H9 (cell line): ENCODE data around the gene VWA1. TPM values are rescaled to one million over a fixed set of nuclear protein-coding genes. Genes with fewer than 3 reads are reported as not detected.

Source experiments
- DNase-seq: peaks from one replicate; pipeline ENCODE4 v3.0.0-alpha.2; 2017
- H2AFZ ChIP-seq: one replicate; pipeline ENCODE4 v1.6.1; 2013; ENCODE audit warnings: mild to moderate bottlenecking, low read length, control low read depth, moderate library complexity
- H2AK5ac ChIP-seq: 2 replicates; pipeline ENCODE4 v1.6.1; 2013; ENCODE audit warnings: low read length, control low read depth, mixed read lengths; ENCODE audit not compliant: insufficient read length
- H2BK120ac ChIP-seq: one replicate; pipeline ENCODE4 v1.6.1; 2013; ENCODE audit warnings: low read depth, mild to moderate bottlenecking, low read length, control low read depth, inconsistent platforms; ENCODE audit not compliant: poor library complexity, severe bottlenecking
- H2BK12ac ChIP-seq: 2 replicates; pipeline ENCODE4 v1.6.1; 2013; ENCODE audit warnings: low read length, control low read depth, mixed read lengths, low read depth; ENCODE audit not compliant: insufficient read length
- H2BK15ac ChIP-seq: 2 replicates; pipeline ENCODE4 v1.6.1; 2013; ENCODE audit warnings: low read depth, low read length, control low read depth
- H2BK20ac ChIP-seq: one replicate; pipeline ENCODE4 v1.6.1; 2013; ENCODE audit warnings: low read depth, mild to moderate bottlenecking, low read length, control low read depth, inconsistent platforms; ENCODE audit not compliant: poor library complexity, severe bottlenecking
- H2BK5ac ChIP-seq: 2 replicates; pipeline ENCODE4 v1.6.1; 2013; ENCODE audit warnings: low read length, control low read depth, mixed read lengths; ENCODE audit not compliant: insufficient read length
- H3K14ac ChIP-seq: 2 replicates; pipeline ENCODE4 v1.6.1; 2013; ENCODE audit warnings: low read length, control low read depth; ENCODE audit not compliant: insufficient read depth
- H3K18ac ChIP-seq: 2 replicates; pipeline ENCODE4 v1.6.1; 2013; ENCODE audit warnings: low read depth, mild to moderate bottlenecking, mixed read lengths, low read length, control low read depth; ENCODE audit not compliant: insufficient read length
- H3K23ac ChIP-seq: 2 replicates; pipeline ENCODE4 v1.6.1; 2013; ENCODE audit warnings: low read length, control low read depth, mixed read lengths, low read depth; ENCODE audit not compliant: insufficient read length
- H3K23me2 ChIP-seq: 2 replicates; pipeline ENCODE4 v1.6.1; 2013; ENCODE audit warnings: low read depth, mild to moderate bottlenecking, mixed read lengths, low read length, control low read depth; ENCODE audit not compliant: insufficient read length, poor library complexity, severe bottlenecking
- H3K27ac ChIP-seq: 2 replicates; pipeline ENCODE4 v1.5.1; 2013; ENCODE audit warnings: low read length, control low read depth, mixed read lengths, low read depth; ENCODE audit not compliant: insufficient read length
- H3K27me3 ChIP-seq: 2 replicates; pipeline ENCODE4 v1.6.1; 2013; ENCODE audit warnings: low read length, control low read depth, inconsistent platforms; ENCODE audit not compliant: insufficient read depth
- H3K4ac ChIP-seq: 2 replicates; pipeline ENCODE4 v1.6.1; 2013; ENCODE audit warnings: low read depth, mild to moderate bottlenecking, control low read depth, inconsistent platforms, low read length, moderate library complexity
- H3K4me1 ChIP-seq: 2 replicates; pipeline ENCODE4 v1.6.1; 2013; ENCODE audit warnings: low read length, control low read depth, inconsistent platforms; ENCODE audit not compliant: insufficient read depth
- H3K4me2 ChIP-seq: 2 replicates; pipeline ENCODE4 v1.6.1; 2013; ENCODE audit warnings: low read length, control low read depth, mixed read lengths; ENCODE audit not compliant: insufficient read length, insufficient read depth
- H3K56ac ChIP-seq: 2 replicates; pipeline ENCODE4 v1.6.1; 2013; ENCODE audit warnings: low read depth, mild to moderate bottlenecking, mixed read lengths, low read length, control low read depth; ENCODE audit not compliant: insufficient read length
- H3K79me1 ChIP-seq: 2 replicates; pipeline ENCODE4 v1.6.1; 2013; ENCODE audit warnings: low read depth, mild to moderate bottlenecking, moderate library complexity, low read length, control low read depth, inconsistent platforms; ENCODE audit not compliant: insufficient read depth, poor library complexity, severe bottlenecking
- H3K79me2 ChIP-seq: 2 replicates; pipeline ENCODE4 v1.6.1; 2013; ENCODE audit warnings: low read length, control low read depth, inconsistent platforms; ENCODE audit not compliant: insufficient read depth
- H3K9ac ChIP-seq: 2 replicates; pipeline ENCODE4 v1.6.1; 2013; ENCODE audit warnings: low read length, control low read depth, mixed read lengths; ENCODE audit not compliant: insufficient read length; ENCODE audit errors: extremely low read depth
- H3K9me3 ChIP-seq: one replicate; pipeline ENCODE4 v1.6.1; 2013; ENCODE audit warnings: low read depth, low read length, inconsistent platforms; ENCODE audit not compliant: control insufficient read depth
- H3T11ph ChIP-seq: one replicate; pipeline ENCODE4 v1.6.1; 2013; ENCODE audit warnings: mild to moderate bottlenecking, low read length, control low read depth, inconsistent platforms
- H4K20me1 ChIP-seq: one replicate; pipeline ENCODE4 v1.6.1; 2013; ENCODE audit not compliant: control insufficient read depth, insufficient read length, insufficient read depth
- H4K5ac ChIP-seq: 2 replicates; pipeline ENCODE4 v1.6.1; 2013; ENCODE audit warnings: low read depth, mild to moderate bottlenecking, mixed read lengths, low read length, control low read depth; ENCODE audit not compliant: insufficient read length
- H4K8ac ChIP-seq: replicated peaks from 2 replicates; pipeline ENCODE4 v1.6.1; 2013; ENCODE audit warnings: low read length, control low read depth, mixed read lengths, low read depth; ENCODE audit not compliant: insufficient read length
- H4K91ac ChIP-seq: 2 replicates; pipeline ENCODE4 v1.6.1; 2013; ENCODE audit warnings: low read depth, mild to moderate bottlenecking, moderate library complexity, mixed read lengths, low read length, control low read depth; ENCODE audit not compliant: insufficient read length
- H3K27ac Mint-ChIP-seq, 3 experiments: 2 replicates in 2 of 3; 3 replicates in 1 of 3; pipeline ENCODE4 v1.8.0; 2020 to 2021; ENCODE audit warnings: mixed read lengths in 3 of 3, mild to moderate bottlenecking in 1 of 3, moderate library complexity in 1 of 3
- H3K27me3 Mint-ChIP-seq: 2 replicates; pipeline ENCODE4 v1.8.0; 2021; ENCODE audit warnings: low read depth, mild to moderate bottlenecking, moderate library complexity, mixed read lengths
- H3K36me3 Mint-ChIP-seq, 3 experiments: 2 replicates in 2 of 3; 3 replicates in 1 of 3; pipeline ENCODE4 v1.8.0; 2020 to 2021; ENCODE audit warnings: low read depth in 3 of 3, mixed read lengths in 3 of 3; ENCODE audit not compliant: insufficient read depth in 1 of 3
- H3K4me1 Mint-ChIP-seq, 2 experiments: 2 replicates each; pipeline ENCODE4 v1.8.0; 2020; ENCODE audit warnings: mixed read lengths in 2 of 2
- H3K4me3 Mint-ChIP-seq, 2 experiments: 2 replicates in 1 of 2; 3 replicates in 1 of 2; pipeline ENCODE4 v1.8.0; 2020 to 2021; ENCODE audit warnings: mild to moderate bottlenecking in 2 of 2, mixed read lengths in 2 of 2, moderate library complexity in 1 of 2
- H3K9me3 Mint-ChIP-seq, 2 experiments: 2 replicates in 1 of 2; 3 replicates in 1 of 2; pipeline ENCODE4 v1.8.0; 2020; ENCODE audit warnings: mild to moderate bottlenecking in 2 of 2, mixed read lengths in 2 of 2, moderate library complexity in 1 of 2
- WGBS: extraction: QIAGEN DNeasy Blood & Tissue Kit; methylation state at CpG from one replicate; pipeline ENCODE4 v1.1.7; 2013; ENCODE audit warnings: missing lambda C conversion rate, low lambda C conversion rate, mixed read lengths; ENCODE audit not compliant: insufficient read length; ENCODE audit errors: extremely low coverage; 5-methylcytosine and 5-hydroxymethylcytosine counted together
- total RNA-seq: library from RNA; stranded (reverse); gene quantifications from 2 replicates; pipeline ENCODE4 v1.2.1, GENCODE V29; 2021
- TF ChIP-seq, protein P1 (sequence below): fragments of 200-600 bp; sonication (generic); conservative IDR thresholded peaks from 3 replicates; pipeline ENCODE4 v1.8.0; 2021; ENCODE audit warnings: antibody characterized with exemption, mild to moderate bottlenecking

The VWA1 gene
- total RNA-seq, 1 experiment from 2014 or later = 57.1 TPM

DNA sequence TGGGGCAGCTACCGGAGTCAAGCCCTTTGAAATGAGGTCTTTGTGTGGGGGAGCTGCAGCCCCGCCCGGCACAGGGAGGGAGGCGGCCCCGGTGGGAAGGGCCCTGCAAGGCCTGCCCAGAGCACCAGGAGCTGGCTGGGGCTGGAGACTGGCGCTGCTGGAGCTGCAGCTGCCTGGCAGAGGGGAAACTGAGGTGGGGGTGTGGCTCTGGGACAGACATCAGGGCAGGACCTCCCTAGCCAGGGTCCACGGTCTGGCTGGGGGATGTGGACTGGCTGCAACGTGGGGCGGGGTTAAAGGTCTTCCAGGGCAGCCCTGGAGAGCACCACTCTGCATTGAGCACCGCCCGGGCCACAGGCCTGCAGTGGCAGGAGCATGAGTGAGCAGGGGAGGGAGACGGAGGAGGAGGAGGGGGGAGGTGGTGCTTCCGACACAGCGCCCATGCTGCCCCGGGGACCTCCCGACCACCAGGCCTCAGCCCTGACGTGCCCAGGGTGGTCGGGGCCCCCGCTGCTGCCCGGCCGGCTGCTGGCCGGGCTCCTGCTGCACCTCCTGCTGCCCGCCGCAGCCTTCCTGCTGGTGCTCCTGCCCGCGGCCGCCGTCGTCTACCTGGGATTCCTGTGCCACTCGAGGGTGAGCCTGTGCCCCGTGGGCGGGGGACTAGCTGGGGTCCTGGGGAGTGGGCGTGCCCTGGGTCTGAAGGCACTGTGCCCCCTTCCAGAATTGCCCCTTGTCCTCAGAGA is 9.6 kb upstream of the VWA1 start:
- peaks cover 3 to 5% (median 4%) of the 10 kb centered on the region in 3 experiments; a peak in 6 of 7 replicates for H3K36me3 Mint-ChIP-seq
- peak; percentile 75 for DNase-seq

More for the DNA sequence above, 9.6 kb upstream of the VWA1 start:
- Histone ChIP-seq H3K79me2 (no peaks in the 10 kb centered on the region), H3K23me2 (peaks cover 3% of the 10 kb centered on the region), H3K9me3 (no peaks in the 10 kb centered on the region), H4K5ac (no peak overlapping the region), H2AK5ac (no peak overlapping the region), H3K27ac (no peak overlapping the region), H2BK120ac (no peak overlapping the region), H4K8ac (no peak overlapping the region), H2BK12ac (no peak overlapping the region), H3K4ac (no peak overlapping the region), H3K9ac (no peak overlapping the region), H2BK20ac (no peak overlapping the region), H3K23ac (no peak overlapping the region), H3K79me1 (no peaks in the 10 kb centered on the region), H4K91ac (no peak overlapping the region), H3K56ac (no peak overlapping the region), H2BK15ac (no peak overlapping the region), H2AFZ (no peak overlapping the region), H3K27me3 (no peaks in the 10 kb centered on the region), H3K4me2 (no peak overlapping the region), H2BK5ac (no peak overlapping the region), H3K14ac (no peak overlapping the region), H3T11ph (no peak overlapping the region), H3K4me1 (peaks cover 5% of the 10 kb centered on the region; the same call in 1 of the 2 replicates), H4K20me1 (no peaks in the 10 kb centered on the region), H3K18ac (no peak overlapping the region)
- Mint-ChIP-seq H3K27ac (peak overlapping the region in 2 of 3 experiments; percentile 29 to 82; a peak in 1 of 7 replicates), H3K27me3 (no peaks in the 10 kb centered on the region), H3K4me1 (peaks cover 31 to 52% of the 10 kb centered on the region in 2 experiments), H3K9me3 (peaks cover 3 to 4% of the 10 kb centered on the region in 2 experiments; a peak in 4 of 5 replicates), H3K4me3 (peak overlapping the region; percentile 17 to 66; a peak in 3 of 5 replicates)
- TF ChIP-seq, protein P1, sequence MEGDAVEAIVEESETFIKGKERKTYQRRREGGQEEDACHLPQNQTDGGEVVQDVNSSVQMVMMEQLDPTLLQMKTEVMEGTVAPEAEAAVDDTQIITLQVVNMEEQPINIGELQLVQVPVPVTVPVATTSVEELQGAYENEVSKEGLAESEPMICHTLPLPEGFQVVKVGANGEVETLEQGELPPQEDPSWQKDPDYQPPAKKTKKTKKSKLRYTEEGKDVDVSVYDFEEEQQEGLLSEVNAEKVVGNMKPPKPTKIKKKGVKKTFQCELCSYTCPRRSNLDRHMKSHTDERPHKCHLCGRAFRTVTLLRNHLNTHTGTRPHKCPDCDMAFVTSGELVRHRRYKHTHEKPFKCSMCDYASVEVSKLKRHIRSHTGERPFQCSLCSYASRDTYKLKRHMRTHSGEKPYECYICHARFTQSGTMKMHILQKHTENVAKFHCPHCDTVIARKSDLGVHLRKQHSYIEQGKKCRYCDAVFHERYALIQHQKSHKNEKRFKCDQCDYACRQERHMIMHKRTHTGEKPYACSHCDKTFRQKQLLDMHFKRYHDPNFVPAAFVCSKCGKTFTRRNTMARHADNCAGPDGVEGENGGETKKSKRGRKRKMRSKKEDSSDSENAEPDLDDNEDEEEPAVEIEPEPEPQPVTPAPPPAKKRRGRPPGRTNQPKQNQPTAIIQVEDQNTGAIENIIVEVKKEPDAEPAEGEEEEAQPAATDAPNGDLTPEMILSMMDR = no peak
- WGBS = no CpG with 5 or more reads among the region's 33 CpGs
